ENCODE data around the gene NUP58.

Gene NUP58

GRCh38 chr13:25335856-25336255 lies 34.4 kb downstream of the NUP58 start:
- TF ChIP-seq EZH2phosphoT487 (IDR thresholded peaks at IDR 0.05; ENCODE audit: borderline replicate concordance, low read length), result no peak
- TF ChIP-seq CTCF (IDR thresholded peaks at IDR 0.05; ENCODE audit: low read depth, low read length, poor library complexity, severe bottlenecking), result no peak
- Histone ChIP-seq H3K79me2 (ENCODE audit: control insufficient read depth, low read length) (peaks cover 35% of the 10 kb centered on the region), H3K36me3 (ENCODE audit: control insufficient read depth, low read length) (peaks cover 92% of the 10 kb centered on the region), H4K20me1 (ENCODE audit: control insufficient read depth, insufficient read depth, low read depth, low read length) (0 out of 2 replicates have a peak, but pooled peaks cover 3% of the 10 kb centered on the region), H3K4me2 (ENCODE audit: low read length) (no peak overlapping the region), H3K9me3 (ENCODE audit: control insufficient read depth, insufficient read depth, low read length) (no peaks in the 10 kb centered on the region), H3K9me2 (replicated peaks; ENCODE audit: control insufficient read depth, low read length) (no peaks in the 10 kb centered on the region), H3K27ac (ENCODE audit: low read depth, low read length) (no peak overlapping the region), H3K4me3 (ENCODE audit: low read length) (no peak overlapping the region), H3F3A (ENCODE audit: control insufficient read depth, insufficient read depth) (peaks cover 8% of the 10 kb centered on the region; the same call in 1 of the 2 replicates), H3K4me1 (ENCODE audit: control insufficient read depth, low read length) (no peaks in the 10 kb centered on the region), H3K27me3 (ENCODE audit: control insufficient read depth, low read length) (no peaks in the 10 kb centered on the region)

- Histone ChIP-seq H3K27ac (ENCODE audit: low read depth, low read length) (no peak overlapping the region), H3K79me2 (ENCODE audit: control insufficient read depth, low read length) (no peaks in the 10 kb centered on the region), H3K9me2 (replicated peaks; ENCODE audit: control insufficient read depth, low read length) (no peaks in the 10 kb centered on the region), H3F3A (ENCODE audit: control insufficient read depth, insufficient read depth) (peaks cover 13% of the 10 kb centered on the region; the same call in 1 of the 2 replicates), H3K27me3 (ENCODE audit: control insufficient read depth, low read length) (no peaks in the 10 kb centered on the region), H3K36me3 (ENCODE audit: control insufficient read depth, low read length) (peaks cover 4% of the 10 kb centered on the region), H3K9me3 (ENCODE audit: control insufficient read depth, insufficient read depth, low read length) (no peaks in the 10 kb centered on the region), H3K4me1 (ENCODE audit: control insufficient read depth, low read length) (no peaks in the 10 kb centered on the region), H3K4me2 (ENCODE audit: low read length) (no peak overlapping the region), H3K4me3 (ENCODE audit: low read length) (no peak overlapping the region), H4K20me1 (ENCODE audit: control insufficient read depth, insufficient read depth, low read depth, low read length) (peaks cover 3% of the 10 kb centered on the region; the same call in 1 of the 2 replicates)
- no peak for TF ChIP-seq EZH2phosphoT487 (IDR thresholded peaks at IDR 0.05; ENCODE audit: borderline replicate concordance, low read length)
- no peak for TF ChIP-seq CTCF (IDR thresholded peaks at IDR 0.05; ENCODE audit: low read depth, low read length, poor library complexity, severe bottlenecking)
Measured at GRCh38 chr13:25345576-25345975, 44.2 kb downstream of the NUP58 start.

DNA sequence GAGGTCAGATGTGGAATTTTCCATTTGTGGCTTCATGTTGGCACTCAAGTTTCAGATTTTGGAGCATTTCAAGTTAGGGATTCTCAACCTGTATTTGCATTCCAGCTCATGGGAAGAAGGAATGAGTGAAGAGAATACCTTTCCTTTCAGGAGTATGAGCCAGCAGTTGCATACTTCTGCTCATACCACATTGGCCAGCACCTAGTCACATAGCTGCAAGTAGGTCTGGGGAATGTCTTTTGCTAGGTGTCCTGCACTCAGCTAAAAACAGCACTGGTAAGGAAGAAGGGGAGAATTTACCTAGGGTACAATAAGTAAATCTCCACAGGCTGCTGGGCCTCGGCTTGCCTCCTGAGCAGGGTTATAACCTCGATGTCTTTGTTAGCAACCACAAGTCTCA lies 45.7 kb downstream of the NUP58 start:
- Histone ChIP-seq H3K9me2 (replicated peaks; ENCODE audit: control insufficient read depth, low read length) (no peaks in the 10 kb centered on the region), H3K36me3 (ENCODE audit: control insufficient read depth, low read length) (no peaks in the 10 kb centered on the region), H3K27ac (ENCODE audit: low read depth, low read length) (no peak overlapping the region), H4K20me1 (ENCODE audit: control insufficient read depth, insufficient read depth, low read depth, low read length) (peaks cover 3% of the 10 kb centered on the region; the same call in 1 of the 2 replicates), H3K79me2 (ENCODE audit: control insufficient read depth, low read length) (no peaks in the 10 kb centered on the region), H3F3A (ENCODE audit: control insufficient read depth, insufficient read depth) (peaks cover 13% of the 10 kb centered on the region; the same call in 1 of the 2 replicates), H3K9me3 (ENCODE audit: control insufficient read depth, insufficient read depth, low read length) (no peaks in the 10 kb centered on the region), H3K4me3 (ENCODE audit: low read length) (no peak overlapping the region), H3K4me1 (ENCODE audit: control insufficient read depth, low read length) (no peaks in the 10 kb centered on the region), H3K27me3 (ENCODE audit: control insufficient read depth, low read length) (no peaks in the 10 kb centered on the region), H3K4me2 (ENCODE audit: low read length) (no peak overlapping the region)
- TF ChIP-seq EZH2phosphoT487 (IDR thresholded peaks at IDR 0.05; ENCODE audit: borderline replicate concordance, low read length) (no peak), CTCF (IDR thresholded peaks at IDR 0.05; ENCODE audit: low read depth, low read length, poor library complexity, severe bottlenecking) (no peak)

All from DOHH2 (cell line).